NCI-H1436 (cell line): ENCODE data around the gene ZSCAN20.

Experiments used
- DNase-seq: peaks from one replicate; lab custom pipeline; 2025; lab: John Stamatoyannopoulos, UW

The ZSCAN20 gene

DNA sequence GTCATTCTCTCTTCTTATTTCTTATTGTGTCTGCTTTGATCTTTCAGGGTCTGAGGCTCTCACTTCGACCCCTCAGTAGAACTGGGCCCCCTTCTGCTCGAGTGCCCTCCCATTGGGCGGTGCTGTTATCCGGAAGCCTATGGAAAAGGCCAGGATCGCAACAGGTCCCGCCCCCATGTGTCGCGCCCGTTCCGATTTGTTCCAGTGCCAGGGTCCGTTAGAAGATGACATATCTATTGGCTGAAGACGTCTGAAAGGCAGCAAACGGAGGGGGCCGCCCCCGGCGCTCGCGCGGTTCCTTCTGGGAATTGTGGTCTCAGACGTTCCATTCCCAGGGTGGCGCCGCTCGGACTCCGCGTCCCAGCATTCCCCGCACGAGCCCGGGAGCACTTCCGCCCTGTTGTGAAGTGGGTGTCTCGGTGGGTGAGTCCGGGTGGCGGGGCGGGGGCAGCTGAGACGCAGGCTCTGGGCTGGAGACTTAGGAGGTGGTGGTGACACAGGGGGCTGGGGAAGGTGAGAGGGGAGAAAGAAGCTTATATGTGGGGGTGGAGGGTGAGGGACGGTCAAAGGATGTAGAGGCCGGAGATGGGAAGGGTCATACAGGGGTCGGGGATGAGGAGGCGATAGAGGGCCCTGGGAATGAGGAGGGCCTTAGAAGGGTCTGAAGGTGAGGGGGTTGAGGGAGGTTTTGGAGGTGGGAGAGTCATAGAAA, at the start of gene ZSCAN20:
Gene ZSCAN20, plus strand, starts transcription at position 377 of the 712 bp plus-strand sequence. CDS start 6,644 bp downstream, outside the sequence.
- peak; percentile 96 for DNase-seq

DNA sequence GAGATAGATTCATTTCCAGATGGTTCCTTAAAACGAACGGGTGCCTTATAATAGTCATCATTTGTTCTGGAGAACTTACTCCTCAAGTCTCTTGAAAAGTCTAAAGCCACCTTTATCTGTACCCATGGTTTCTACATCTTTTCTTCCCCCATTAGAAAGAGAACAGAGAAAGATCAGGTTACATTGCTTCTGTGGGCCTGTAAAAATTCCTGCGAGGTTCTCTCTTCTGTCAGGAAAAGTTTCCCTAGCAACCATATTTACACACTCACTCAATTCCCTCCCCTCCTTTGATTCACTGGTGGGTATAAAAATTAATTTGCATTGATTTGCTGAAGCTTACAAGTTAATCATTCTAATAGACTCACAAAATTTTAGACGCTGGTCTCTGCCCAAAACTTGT, 48.2 kb upstream of the ZSCAN20 start:
- DNase-seq: no peak

- no peak for DNase-seq
Measured at GRCh38 chr1:33424610-33425009, 47.8 kb upstream of the ZSCAN20 start.

DNA sequence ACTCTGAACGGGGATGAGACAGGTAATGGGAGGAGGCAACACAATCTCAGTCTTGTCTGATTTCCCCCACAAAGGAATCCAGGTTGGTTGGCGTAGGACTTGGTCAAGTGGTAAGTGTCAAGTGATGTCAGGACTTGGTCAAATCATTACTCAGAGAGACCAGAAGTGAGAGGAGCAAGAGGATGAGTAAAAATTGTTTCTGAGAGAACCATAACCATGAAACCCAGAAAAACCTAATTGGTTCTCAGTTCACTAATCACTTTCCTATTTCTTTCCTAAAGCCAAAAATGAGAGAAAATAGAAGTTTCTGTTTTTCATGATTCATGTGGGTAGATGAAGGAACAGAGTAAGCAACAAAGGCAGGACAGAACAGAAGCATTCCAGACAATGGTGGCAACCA, 46.5 kb upstream of the ZSCAN20 start:
- DNase-seq: no peak

DNA sequence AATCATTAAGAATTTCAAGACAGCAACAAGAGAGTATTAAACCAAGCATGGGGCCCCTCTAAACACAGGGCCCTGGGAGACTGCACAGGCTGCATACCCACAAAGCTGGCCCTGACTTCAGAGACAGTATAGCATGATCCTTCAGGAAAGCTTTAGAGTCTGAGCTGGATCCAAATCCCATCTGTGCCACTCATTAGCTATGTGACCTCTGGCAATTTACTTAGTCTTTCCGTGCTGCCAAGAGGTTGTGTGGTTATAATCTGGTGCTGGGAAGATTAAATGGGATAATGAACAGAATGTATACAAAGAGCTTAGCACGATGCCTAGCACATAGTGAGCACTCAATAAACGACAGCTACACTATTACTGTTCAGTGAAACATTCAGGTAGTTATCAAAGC, 45.5 kb upstream of the ZSCAN20 start:
- DNase-seq: no peak

- no peak for DNase-seq
Measured at GRCh38 chr1:33428661-33429060, 43.8 kb upstream of the ZSCAN20 start.

- no peak for DNase-seq
Measured at GRCh38 chr1:33429332-33429731, 43.1 kb upstream of the ZSCAN20 start.

- peak; percentile 46 for DNase-seq
Measured at GRCh38 chr1:33429856-33430691, 42.4 kb upstream of the ZSCAN20 start.

GRCh38 chr1:33430692-33431593, 41.5 kb upstream of the ZSCAN20 start, which contains the start of gene PHC2:
Gene PHC2 (minus strand): TSS chr1:33431095. CDS start chr1:33375539, 55,556 bp downstream.
- peak; percentile 98 for DNase-seq

DNA sequence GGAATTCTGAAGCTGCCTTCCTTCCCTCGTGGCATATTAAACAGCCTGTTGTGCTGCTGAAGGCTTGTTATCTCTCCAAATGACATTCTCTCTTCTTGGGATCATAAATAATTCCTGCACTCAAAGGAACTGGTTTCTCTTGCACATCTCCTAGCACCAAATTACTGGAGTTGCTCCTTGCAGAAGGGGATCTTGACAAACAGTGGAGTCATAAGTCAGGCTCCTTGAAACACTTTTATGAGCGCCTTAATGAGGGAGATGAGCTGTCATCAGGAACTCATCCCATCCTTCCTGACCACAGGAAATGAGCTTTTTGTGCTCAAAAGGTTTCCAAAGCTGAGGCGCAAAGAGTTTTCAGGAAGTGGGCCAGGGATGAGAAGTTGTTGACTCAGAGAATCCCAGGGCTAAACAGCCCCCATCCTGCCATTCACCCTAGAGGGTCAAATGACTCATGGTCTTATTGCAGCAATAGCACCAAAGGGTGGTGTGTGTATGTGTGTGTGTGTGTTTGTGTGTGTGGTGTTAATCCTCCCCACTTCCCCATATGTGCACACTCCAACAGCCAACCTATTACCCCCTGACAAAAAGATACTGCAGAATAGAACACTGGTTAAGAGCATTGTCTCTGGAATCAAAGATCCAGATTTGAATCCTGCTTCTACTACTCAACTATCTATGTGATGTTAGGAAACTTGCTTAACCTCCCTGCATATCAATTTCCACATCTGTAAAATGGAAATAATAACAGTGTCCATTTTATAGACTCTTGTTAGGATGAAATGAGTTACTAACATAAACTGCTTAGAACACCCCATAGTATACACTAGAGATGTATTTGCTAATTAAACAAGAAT, 38.7 kb upstream of the ZSCAN20 start:
- DNase-seq: no peak

DNA sequence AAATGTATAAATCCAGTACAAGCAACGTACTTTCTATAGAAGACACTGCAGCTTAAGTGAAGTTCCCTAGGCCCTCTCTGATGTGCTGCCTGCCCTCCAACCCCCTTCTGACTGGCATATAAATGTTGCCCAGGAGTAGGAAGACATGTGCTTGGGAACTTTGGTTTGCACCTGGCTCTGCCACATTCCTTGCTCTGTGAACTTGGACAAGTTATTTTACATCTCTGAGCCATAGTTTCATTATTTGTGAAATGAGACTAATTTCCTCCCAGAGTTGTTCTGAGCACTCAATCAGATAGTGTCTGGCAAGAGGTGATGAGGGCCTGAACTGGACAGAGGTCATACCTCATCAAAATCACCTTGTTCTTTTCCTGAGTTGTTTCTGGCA, 38.1 kb upstream of the ZSCAN20 start:
- no peak for DNase-seq

DNA sequence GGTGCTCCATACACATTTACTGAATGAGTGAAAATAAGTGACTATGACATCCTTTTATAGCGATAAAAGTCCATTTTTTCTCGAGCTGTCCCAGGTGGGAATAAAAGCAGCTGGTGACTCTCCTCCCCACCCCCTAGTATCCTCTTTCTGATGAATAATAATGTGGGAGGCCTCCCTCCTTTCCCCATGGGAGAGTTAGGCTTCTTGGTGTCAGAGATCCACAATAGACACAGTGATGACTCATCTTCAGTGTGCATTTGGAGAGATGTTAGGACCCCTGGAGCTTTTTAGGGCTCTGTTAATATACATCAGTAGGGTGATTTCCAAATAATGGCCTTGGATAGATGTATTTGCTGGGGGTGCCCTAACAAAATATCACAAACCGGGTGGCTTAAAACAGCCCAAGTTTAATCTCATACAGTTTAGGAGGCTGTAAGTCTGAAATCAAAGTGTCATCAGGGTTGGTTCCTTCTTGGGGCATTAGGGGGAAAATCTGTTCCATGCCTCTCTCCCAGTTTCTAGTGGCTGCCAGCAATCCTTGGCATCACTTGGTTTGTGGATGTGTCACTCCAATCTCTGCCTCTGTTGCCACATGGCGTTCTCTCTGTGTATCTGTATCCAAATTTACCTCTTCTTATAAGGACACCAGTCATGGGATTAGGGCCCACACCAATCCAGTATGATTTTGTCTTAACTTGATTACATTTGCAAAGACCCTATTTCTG, 37.2 kb upstream of the ZSCAN20 start:
- DNase-seq: peak; percentile 19

DNA sequence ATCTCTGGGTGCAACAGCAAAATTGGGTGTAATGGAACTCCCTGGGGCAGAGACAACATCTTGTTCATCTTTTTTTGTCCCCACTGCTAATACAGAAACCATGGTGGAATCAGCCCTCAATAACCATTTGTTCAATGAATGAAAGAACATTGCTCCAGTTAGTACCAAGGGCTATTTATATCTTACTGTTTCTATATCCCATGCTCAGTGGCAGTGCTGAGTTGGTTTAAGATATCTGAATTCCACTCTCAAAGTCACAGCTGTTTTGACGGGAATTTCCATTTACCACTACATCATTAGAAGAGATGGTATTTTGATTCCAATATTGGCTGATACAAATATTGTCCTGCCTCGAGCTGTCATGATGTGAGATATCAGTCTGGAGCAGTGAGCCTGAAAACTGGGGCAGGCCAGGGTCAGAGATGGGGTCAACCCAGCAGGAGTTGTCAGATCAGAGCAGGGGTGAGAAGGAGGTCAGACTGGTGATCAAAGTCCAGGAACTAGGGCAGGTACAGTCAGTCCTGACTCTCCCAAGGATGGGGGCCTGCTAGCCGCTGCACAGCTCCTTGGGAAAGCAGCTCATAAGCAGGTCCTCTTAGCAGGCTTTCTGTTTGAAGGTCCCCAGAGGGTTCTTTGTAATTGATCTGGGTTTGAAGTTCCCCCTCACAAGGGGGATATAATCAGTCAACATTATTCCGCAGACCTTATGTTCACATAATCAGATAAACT, 35.7 kb upstream of the ZSCAN20 start:
- DNase-seq: no peak

DNA sequence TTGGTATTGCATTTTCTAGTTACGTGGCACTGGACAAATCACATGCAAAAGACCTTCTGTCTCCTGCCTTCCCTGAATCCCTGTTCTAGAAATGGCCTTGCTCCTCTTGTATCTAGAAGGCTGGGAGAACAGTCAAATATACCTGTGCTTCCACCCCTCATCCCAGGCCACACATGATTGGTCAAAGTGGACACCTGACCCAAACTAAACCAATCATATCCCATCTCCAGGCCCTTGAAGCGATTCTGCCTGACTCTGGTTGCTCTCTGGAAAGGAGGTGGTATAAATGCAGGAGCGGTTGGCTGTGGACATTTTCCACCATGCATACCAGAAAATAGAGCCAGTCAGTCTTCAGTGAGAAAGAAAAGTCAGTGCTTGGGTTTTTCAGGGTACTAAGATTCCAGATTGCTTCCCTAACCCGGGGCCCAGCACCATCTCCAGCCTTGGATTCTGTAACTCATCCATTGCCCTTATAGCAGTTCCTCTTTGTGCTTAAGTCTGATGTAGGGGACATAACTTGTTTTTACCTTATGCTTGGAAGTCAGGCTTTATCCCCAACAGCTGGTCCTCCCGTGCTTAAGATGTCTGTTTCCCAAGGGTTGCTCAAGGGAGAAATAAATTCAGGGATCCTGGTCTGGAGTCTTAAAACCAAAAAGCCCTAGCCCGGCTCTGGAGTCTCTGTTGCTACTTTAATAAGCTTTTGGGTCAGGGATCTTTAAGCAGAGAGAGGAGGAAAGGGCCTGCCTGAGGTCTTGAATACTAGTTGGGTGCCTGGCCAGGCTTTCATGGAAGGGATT, 33.9 kb upstream of the ZSCAN20 start:
- DNase-seq: no peak

- no peak for DNase-seq
Measured at GRCh38 chr1:33439662-33440061, 32.8 kb upstream of the ZSCAN20 start.

GRCh38 chr1:33441088-33441745, 31.2 kb upstream of the ZSCAN20 start:
- DNase-seq: peak; percentile 26

DNA sequence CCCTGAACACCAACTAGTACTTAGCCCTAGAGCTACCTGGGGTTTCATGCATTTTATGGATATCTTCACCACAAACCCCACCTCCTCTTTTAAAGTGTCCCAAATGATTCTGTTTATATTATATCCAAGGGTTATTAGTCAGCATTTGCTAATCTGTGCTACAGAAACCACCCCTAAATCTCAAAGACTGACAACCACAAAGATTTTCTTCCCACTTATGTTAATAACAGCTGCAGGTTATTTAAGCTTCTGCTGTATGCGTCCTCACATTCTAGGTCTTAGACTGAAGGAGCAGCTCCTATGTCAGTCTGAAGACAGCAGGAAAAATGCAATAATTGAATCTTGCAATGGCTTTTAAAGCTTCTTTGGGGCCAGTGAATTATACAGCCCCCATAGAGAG, 30.3 kb upstream of the ZSCAN20 start:
- DNase-seq: no peak

- DNase-seq: no peak
Measured at GRCh38 chr1:33443080-33443704, 29.3 kb upstream of the ZSCAN20 start.
